Measurements from ENCODE around the gene ABCC5.
A peak's percentile ranks its signal among the peaks of the same experiment; 100 is the strongest.

The ABCC5 gene

GRCh38 chr3:183911763-183912506, 105.7 kb downstream of the ABCC5 start (continued):
- TF ChIP-seq ATF2 (tag by site-specific recombination; IDR thresholded peaks at IDR 0.05; ENCODE audit: low read depth), result peak; percentile 60; the same call in 1 of the 2 replicates

DNA sequence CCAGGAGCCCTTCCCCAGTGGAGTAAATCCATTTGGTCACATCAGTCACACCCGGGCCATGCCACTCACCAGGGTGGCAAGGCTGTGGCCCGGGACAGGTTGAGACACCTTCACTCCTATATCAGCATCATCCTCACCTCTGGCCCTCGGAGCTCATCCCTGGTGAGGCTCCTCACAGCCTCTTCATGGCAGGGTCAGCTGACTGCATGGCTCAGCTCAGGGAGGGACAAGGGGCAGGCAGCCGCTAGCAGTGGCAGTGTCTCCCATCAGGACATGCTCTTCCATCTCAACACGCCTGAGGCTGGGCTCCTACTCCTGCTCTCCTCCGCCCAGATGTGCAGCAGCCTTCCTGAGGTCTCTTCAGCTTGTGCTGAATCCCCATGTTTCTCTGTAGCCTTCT, 106.6 kb downstream of the ABCC5 start:
- POLR2A ChIA-PET, result interaction anchor here (1.1 kb wide), 1 partner anchor 107 kb away, joined by 3 read pairs; the partner anchor contains the start of gene ABCC5

DNA sequence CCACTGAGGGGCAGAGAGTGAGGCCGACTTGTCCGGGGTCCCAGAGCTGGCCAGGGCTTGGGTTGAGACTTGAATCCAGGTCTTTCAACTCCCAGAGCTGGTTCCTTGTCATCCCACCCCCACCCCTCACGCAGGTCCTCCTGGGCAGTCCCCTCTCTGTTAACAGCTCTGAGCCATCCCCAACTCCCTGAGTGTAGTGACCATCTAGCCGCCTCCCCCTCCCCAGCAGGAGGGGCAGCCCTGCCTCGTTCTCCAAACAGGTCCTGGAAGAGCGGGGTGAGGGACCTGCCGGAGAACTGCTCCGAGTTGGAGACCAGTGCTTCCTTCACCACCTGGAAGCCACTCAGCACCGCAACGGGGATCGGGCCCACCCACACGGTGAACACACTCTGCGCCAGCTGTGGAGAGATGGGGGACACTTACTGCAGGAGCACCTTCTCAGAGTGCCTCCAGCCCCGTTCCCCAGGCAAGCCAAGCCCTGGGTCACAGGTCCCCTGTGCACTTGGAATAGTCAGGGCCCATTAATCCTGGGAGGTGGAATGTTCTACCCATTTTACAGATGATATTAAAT, 108.6 kb downstream of the ABCC5 start:
- POLR2A ChIA-PET, result no interaction called here
- no peak overlapping the region for H3K27ac ChIP-seq (ENCODE audit: extremely low read depth, low read depth, low read length)
- no peaks in the 10 kb centered on the region for H3K4me1 ChIP-seq (ENCODE audit: control insufficient read depth, insufficient read depth, low read length)

More for the DNA sequence above, 106.6 kb downstream of the ABCC5 start:
- Histone ChIP-seq H3K4me3 (ENCODE audit: low read depth, low read length) (no peak overlapping the region), H3K9me3 (ENCODE audit: control insufficient read depth, insufficient read depth, low read depth, low read length) (no peaks in the 10 kb centered on the region), H3K4me1 (ENCODE audit: control insufficient read depth, insufficient read depth, low read length) (no peaks in the 10 kb centered on the region), H3K36me3 (ENCODE audit: control insufficient read depth in 2 of 2, insufficient read depth in 1 of 2, low read length in 2 of 2) (no peaks in the 10 kb centered on the region), H3K27ac (ENCODE audit: extremely low read depth, low read depth, low read length) (no peak overlapping the region)
- TF ChIP-seq ZNF221 (tag by site-specific recombination; IDR thresholded peaks at IDR 0.05; ENCODE audit: borderline replicate concordance), result no peak
- no peak for TF ChIP-seq ZNF354C (tag by site-specific recombination; IDR thresholded peaks at IDR 0.05; ENCODE audit: borderline replicate concordance, low read depth)
- no peak for TF ChIP-seq ZFHX2 (tag by site-specific recombination; conservative IDR thresholded peaks at IDR 0.05)
- no peak for TF ChIP-seq ZNF560 (tag by site-specific recombination; IDR thresholded peaks at IDR 0.05; ENCODE audit: borderline replicate concordance)
- no peak for TF ChIP-seq ZSCAN23 (tag by site-specific recombination; IDR thresholded peaks at IDR 0.05)
- TF ChIP-seq ZNF529 (tag by site-specific recombination; IDR thresholded peaks at IDR 0.05; ENCODE audit: insufficient replicate concordance), result no peak
- no peak for TF ChIP-seq ZNF776 (tag by site-specific recombination; IDR thresholded peaks at IDR 0.05; ENCODE audit: borderline replicate concordance)
- CTCF ChIA-PET, result interaction anchor here (0.6 to 1.3 kb wide), 4 partner anchors 13 to 374 kb away, joined by 3 to 5 read pairs (median 4); no protein-coding TSS in a partner anchor

DNA sequence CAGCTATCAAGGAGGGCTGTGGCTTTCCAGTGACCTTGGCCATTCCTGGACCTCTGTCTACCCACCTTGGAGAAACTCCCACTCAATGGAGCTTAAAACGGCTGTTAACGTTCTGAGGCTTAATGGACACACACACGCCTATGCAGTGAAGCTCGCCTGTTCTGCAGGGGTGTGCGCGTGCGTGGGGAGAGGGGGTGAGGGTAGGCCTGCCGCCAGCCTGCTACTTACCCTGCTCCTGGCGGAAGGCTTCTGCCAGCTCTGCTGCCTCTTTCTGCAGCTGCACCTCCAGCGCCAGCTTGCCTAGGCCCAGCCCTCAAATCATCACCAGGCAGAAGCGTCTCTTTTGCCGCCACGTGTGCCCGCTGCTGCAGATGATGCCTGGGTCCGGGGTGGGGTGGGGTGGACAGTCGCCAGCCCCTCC, 109.8 kb downstream of the ABCC5 start:
- TF ChIP-seq EGR2 (tag by site-specific recombination; IDR thresholded peaks at IDR 0.05; ENCODE audit: low read depth) (peak; percentile 75), ZNF664 (tag by site-specific recombination; IDR thresholded peaks at IDR 0.05) (no peak), ZFHX2 (tag by site-specific recombination; conservative IDR thresholded peaks at IDR 0.05) (peak; percentile 68)
- ChIA-PET CTCF (interaction anchor here (0.8 kb wide), 2 partner anchors 12 to 114 kb away, joined by 3 read pairs; no protein-coding TSS in a partner anchor), POLR2A (no interaction called here)
- no peak overlapping the region for H3K4me3 ChIP-seq (ENCODE audit: low read depth, low read length)
- no peak overlapping the region for H3K27ac ChIP-seq (ENCODE audit: extremely low read depth, low read depth, low read length)
- no peaks in the 10 kb centered on the region for H3K9me3 ChIP-seq (ENCODE audit: control insufficient read depth, insufficient read depth, low read depth, low read length)
- H3K36me3 ChIP-seq (ENCODE audit: control insufficient read depth in 2 of 2, insufficient read depth in 1 of 2, low read length in 2 of 2), result no peaks in the 10 kb centered on the region
- no peaks in the 10 kb centered on the region for H3K4me1 ChIP-seq (ENCODE audit: control insufficient read depth, insufficient read depth, low read length)

More for the DNA sequence above, 108.6 kb downstream of the ABCC5 start:
- Histone ChIP-seq H3K9me3 (ENCODE audit: control insufficient read depth, insufficient read depth, low read depth, low read length) (no peaks in the 10 kb centered on the region), H3K4me3 (ENCODE audit: low read depth, low read length) (no peak overlapping the region), H3K36me3 (ENCODE audit: control insufficient read depth in 2 of 2, insufficient read depth in 1 of 2, low read length in 2 of 2) (no peaks in the 10 kb centered on the region)
- CTCF ChIA-PET, result interaction anchor here (0.6 kb wide), 1 partner anchor 382 kb away, joined by 4 read pairs; no protein-coding TSS in a partner anchor
- TF ChIP-seq ZNF138 (tag by site-specific recombination; IDR thresholded peaks at IDR 0.05; ENCODE audit: borderline replicate concordance), result no peak
- TF ChIP-seq ZFP37 (tag by site-specific recombination; IDR thresholded peaks at IDR 0.05), result no peak

- Histone ChIP-seq H3K4me3 (ENCODE audit: low read depth, low read length) (no peak overlapping the region), H3K9me3 (ENCODE audit: control insufficient read depth, insufficient read depth, low read depth, low read length) (no peaks in the 10 kb centered on the region), H3K36me3 (ENCODE audit: control insufficient read depth in 2 of 2, insufficient read depth in 1 of 2, low read length in 2 of 2) (no peaks in the 10 kb centered on the region), H3K4me1 (ENCODE audit: control insufficient read depth, insufficient read depth, low read length) (no peaks in the 10 kb centered on the region), H3K27ac (ENCODE audit: extremely low read depth, low read depth, low read length) (no peak overlapping the region)
- ChIA-PET POLR2A (interaction anchor here (0.6 kb wide), 1 partner anchor 356 kb away, joined by 3 read pairs; no protein-coding TSS in a partner anchor), CTCF (interaction anchor here (0.8 kb wide), 2 partner anchors 12 to 115 kb away, joined by 3 read pairs; no protein-coding TSS in a partner anchor)
- TF ChIP-seq ZSCAN23 (tag by site-specific recombination; IDR thresholded peaks at IDR 0.05), result no peak
- no peak for TF ChIP-seq PBX3 (CRISPR knock-in tag; IDR thresholded peaks at IDR 0.05)
- no peak for TF ChIP-seq MZF1 (tag by site-specific recombination; IDR thresholded peaks at IDR 0.05; ENCODE audit: borderline replicate concordance)
- TF ChIP-seq, protein P1, sequence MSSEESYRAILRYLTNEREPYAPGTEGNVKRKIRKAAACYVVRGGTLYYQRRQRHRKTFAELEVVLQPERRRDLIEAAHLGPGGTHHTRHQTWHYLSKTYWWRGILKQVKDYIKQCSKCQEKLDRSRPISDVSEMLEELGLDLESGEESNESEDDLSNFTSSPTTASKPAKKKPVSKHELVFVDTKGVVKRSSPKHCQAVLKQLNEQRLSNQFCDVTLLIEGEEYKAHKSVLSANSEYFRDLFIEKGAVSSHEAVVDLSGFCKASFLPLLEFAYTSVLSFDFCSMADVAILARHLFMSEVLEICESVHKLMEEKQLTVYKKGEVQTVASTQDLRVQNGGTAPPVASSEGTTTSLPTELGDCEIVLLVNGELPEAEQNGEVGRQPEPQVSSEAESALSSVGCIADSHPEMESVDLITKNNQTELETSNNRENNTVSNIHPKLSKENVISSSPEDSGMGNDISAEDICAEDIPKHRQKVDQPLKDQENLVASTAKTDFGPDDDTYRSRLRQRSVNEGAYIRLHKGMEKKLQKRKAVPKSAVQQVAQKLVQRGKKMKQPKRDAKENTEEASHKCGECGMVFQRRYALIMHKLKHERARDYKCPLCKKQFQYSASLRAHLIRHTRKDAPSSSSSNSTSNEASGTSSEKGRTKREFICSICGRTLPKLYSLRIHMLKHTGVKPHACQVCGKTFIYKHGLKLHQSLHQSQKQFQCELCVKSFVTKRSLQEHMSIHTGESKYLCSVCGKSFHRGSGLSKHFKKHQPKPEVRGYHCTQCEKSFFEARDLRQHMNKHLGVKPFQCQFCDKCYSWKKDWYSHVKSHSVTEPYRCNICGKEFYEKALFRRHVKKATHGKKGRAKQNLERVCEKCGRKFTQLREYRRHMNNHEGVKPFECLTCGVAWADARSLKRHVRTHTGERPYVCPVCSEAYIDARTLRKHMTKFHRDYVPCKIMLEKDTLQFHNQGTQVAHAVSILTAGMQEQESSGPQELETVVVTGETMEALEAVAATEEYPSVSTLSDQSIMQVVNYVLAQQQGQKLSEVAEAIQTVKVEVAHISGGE (tag by site-specific recombination; conservative IDR thresholded peaks at IDR 0.05; ENCODE audit: low read depth), result no peak
- TF ChIP-seq ZNF529 (tag by site-specific recombination; IDR thresholded peaks at IDR 0.05; ENCODE audit: insufficient replicate concordance), result no peak
- no peak for TF ChIP-seq ZBTB8A (tag by site-specific recombination; IDR thresholded peaks at IDR 0.05)
Measured at GRCh38 chr3:183907176-183907575, 110.5 kb downstream of the ABCC5 start.
